AG10803 (cell line): ENCODE measurements around the gene NCKAP5.
A peak's percentile ranks its signal among the peaks of the same experiment; 100 is the strongest.

Experiments
- DNase-seq: peaks from one replicate; pipeline ENCODE4 v3.0.0; 2010; ENCODE audit warnings: low read depth
- H3K4me3 ChIP-seq: 2 replicates; pipeline ENCODE4 v1.5.1; 2011; ENCODE audit warnings: mild to moderate bottlenecking, low read length, control low read depth
- TF ChIP-seq, protein P1 (sequence below): conservative IDR thresholded peaks from 2 replicates; pipeline ENCODE4 v1.5.1; 2011; ENCODE audit warnings: mild to moderate bottlenecking, low read length, control low read depth, inconsistent platforms

Gene NCKAP5

DNA sequence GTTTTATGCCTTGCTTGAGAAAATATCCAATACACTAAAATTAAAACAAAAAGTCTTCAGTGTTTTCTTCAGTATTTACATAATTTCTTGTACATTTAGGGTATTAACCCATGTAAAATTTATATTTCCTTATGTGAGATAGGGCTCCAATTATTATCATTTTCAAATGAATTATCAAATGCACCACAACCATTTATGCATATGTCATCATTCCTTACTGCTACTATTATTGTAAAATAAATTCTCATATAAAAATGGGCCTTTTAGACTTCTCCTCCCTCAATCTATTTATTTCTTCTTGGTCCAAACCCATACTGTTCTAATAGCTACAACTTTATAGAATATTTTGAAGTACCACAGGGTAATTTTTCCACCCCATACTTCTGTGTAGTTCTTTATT, 722.9 kb downstream of the NCKAP5 start:
- DNase-seq = no peak
- TF ChIP-seq, protein P1, sequence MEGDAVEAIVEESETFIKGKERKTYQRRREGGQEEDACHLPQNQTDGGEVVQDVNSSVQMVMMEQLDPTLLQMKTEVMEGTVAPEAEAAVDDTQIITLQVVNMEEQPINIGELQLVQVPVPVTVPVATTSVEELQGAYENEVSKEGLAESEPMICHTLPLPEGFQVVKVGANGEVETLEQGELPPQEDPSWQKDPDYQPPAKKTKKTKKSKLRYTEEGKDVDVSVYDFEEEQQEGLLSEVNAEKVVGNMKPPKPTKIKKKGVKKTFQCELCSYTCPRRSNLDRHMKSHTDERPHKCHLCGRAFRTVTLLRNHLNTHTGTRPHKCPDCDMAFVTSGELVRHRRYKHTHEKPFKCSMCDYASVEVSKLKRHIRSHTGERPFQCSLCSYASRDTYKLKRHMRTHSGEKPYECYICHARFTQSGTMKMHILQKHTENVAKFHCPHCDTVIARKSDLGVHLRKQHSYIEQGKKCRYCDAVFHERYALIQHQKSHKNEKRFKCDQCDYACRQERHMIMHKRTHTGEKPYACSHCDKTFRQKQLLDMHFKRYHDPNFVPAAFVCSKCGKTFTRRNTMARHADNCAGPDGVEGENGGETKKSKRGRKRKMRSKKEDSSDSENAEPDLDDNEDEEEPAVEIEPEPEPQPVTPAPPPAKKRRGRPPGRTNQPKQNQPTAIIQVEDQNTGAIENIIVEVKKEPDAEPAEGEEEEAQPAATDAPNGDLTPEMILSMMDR = no peak
- H3K4me3 ChIP-seq = no peak overlapping the region

DNA sequence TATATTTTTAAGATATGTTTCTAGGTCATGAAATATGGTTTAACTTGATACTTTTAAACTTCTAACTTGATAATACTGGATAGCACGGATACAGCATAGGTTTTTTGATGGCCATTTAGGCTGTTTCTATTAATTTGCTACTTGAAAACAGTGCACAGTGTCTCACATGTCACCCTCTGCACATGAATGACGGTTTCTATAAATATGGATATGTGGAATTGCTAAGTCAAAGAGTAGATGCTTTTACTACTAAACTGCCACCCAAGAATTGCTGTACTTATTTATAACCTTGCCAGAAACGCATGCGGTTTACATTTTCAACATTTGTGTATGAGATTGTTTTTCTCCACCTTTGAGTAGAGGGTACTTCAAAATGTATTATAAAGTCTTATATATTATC, 723.7 kb downstream of the NCKAP5 start:
- DNase-seq = no peak
- H3K4me3 ChIP-seq = no peak overlapping the region
- TF ChIP-seq, protein P1 = no peak

DNA sequence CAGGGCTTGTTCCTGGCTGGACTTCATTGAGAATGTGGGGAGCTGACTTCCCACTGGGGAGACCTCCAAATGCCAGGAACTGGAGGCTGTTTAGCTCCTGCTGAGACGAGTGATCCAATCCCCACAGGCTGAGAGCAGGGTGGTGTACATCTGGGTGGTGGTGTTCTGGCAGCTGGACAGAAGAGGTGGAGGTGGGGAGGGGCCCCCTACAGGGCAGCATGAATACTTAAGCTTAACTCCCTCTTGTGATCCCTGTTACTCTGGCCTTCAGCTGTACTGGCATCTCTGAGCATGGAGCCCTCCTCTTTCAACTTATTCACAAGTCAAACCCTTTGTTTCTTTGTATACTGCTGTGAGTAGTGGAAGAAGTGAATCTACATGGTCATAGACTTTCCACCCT, 730.5 kb downstream of the NCKAP5 start:
- no peak for DNase-seq
- H3K4me3 ChIP-seq = no peak overlapping the region
- TF ChIP-seq, protein P1 = no peak

- DNase-seq = no peak
- H3K4me3 ChIP-seq = no peak overlapping the region
- TF ChIP-seq, protein P1 = no peak
Measured at GRCh38 chr2:132830321-132830827, 737.9 kb downstream of the NCKAP5 start.

GRCh38 chr2:132825601-132826000, 742.7 kb downstream of the NCKAP5 start:
- DNase-seq = no peak
- TF ChIP-seq, protein P1 = no peak

GRCh38 chr2:132824716-132825115, 743.5 kb downstream of the NCKAP5 start:
- no peak overlapping the region for H3K4me3 ChIP-seq
- TF ChIP-seq, protein P1 = no peak
- peak; percentile 19 for DNase-seq

More at GRCh38 chr2:132825601-132826000, 742.7 kb downstream of the NCKAP5 start:
- no peak overlapping the region for H3K4me3 ChIP-seq

DNA sequence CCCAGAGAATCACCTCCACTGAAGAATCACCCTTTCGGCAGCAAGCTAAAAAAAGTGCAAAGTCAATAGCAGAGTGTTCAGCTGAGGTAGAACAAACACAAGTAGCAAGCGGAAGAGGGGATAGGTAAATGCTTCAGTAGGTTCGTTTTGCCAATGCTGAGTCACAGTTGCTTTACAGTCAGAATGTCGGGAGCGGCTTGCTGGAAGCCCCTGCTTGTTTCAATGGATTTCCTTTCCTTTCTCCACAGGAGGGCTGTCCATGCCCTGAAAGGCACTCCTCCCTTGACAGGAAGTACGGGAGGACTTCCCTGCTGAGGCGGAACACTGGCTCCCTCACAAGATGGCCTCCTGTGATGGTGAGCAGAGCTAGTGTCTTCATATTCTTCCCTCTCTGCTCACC, 752.0 kb downstream of the NCKAP5 start:
- no peak overlapping the region for H3K4me3 ChIP-seq
- TF ChIP-seq, protein P1 = no peak
- no peak for DNase-seq
